SU-DHL-6 (cell line): ENCODE measurements around the gene TCP11.

Experiments used
- CTCF ChIP-seq: fragments of 200-600 bp; sonication (generic); IDR thresholded peaks from one replicate; pipeline ENCODE4 v1.5.1; 2017; ENCODE audit warnings: antibody characterized with exemption, mild to moderate bottlenecking, low read length, moderate library complexity; ENCODE audit not compliant: insufficient read depth, poor library complexity, severe bottlenecking
- EZH2phosphoT487 ChIP-seq: fragments of 200-600 bp; sonication (generic), shearing (Covaris generic); conservative IDR thresholded peaks from 2 replicates; pipeline ENCODE4 v1.6.1; 2018; ENCODE audit warnings: mild to moderate bottlenecking, antibody characterized with exemption, low read length, moderate library complexity, mixed read lengths

- TF ChIP-seq CTCF = no peak
- no peak for TF ChIP-seq EZH2phosphoT487
Measured at GRCh38 chr6:35161266-35161665, 20.1 kb upstream of the TCP11 start.
